CD4-positive, alpha-beta T cell (primary cell): Measurements from ENCODE around the gene PDZRN3. TPM values are rescaled to one million over a fixed set of nuclear protein-coding genes. Genes with fewer than 3 reads are reported as not detected.

Experiments
- ATAC-seq: fragments of 200-7000 bp; cut with Tn5 transposase; one replicate; pipeline ENCODE4 v1.10.0; 2022; ENCODE audit warnings: mild to moderate bottlenecking; ENCODE audit not compliant: poor library complexity
- CTCF ChIA-PET: fragments of 350-600 bp; sonication (Branson Sonifier 250); formaldehyde crosslinking; loops from one replicate; lab custom pipeline; 2021; ENCODE audit warnings: antibody characterized with exemption, inconsistent platforms; lab: Charles Lee
- POLR2A ChIA-PET: fragments of 350-600 bp; sonication (Branson Sonifier 250); formaldehyde crosslinking; loops from one replicate; lab custom pipeline; 2021; ENCODE audit warnings: antibody characterized with exemption, inconsistent platforms; lab: Charles Lee
- DNase-seq, 14 experiments: peaks; one replicate each; pipeline ENCODE4 v3.0.0-alpha.2; 2013 to 2020; ENCODE audit warnings: mixed read lengths in 2 of 14
- H3K27ac ChIP-seq, 2 donors: one replicate each; pipeline versions ENCODE4 v1.5.1 to v1.7.0; 2013; ENCODE audit warnings: low read length in 2 of 2, low read depth in 1 of 2, mild to moderate bottlenecking in 1 of 2
- H3K27me3 ChIP-seq, 2 experiments: 1 replicate in 1 of 2; 2 replicates in 1 of 2; pipeline versions ENCODE4 v1.6.1 to v1.7.0; 2013; ENCODE audit warnings: low read length in 2 of 2, control low read depth in 1 of 2, mild to moderate bottlenecking in 1 of 2, moderate library complexity in 1 of 2; ENCODE audit not compliant: insufficient read depth in 2 of 2, control insufficient read depth in 1 of 2
- H3K36me3 ChIP-seq: one replicate; pipeline ENCODE4 v1.6.1; 2013; ENCODE audit warnings: low read length, control low read depth; ENCODE audit not compliant: insufficient read depth
- H3K4me1 ChIP-seq: one replicate; pipeline ENCODE4 v1.6.1; 2013; ENCODE audit warnings: low read length, control low read depth; ENCODE audit not compliant: insufficient read depth
- H3K4me3 ChIP-seq: one replicate; pipeline ENCODE4 v1.5.1; 2013; ENCODE audit warnings: mild to moderate bottlenecking, low read length, moderate library complexity
- H3K9me3 ChIP-seq, 2 experiments: 1 replicate in 1 of 2; 2 replicates in 1 of 2; pipeline versions ENCODE4 v1.6.1 to v1.7.0; 2013; ENCODE audit warnings: low read length in 2 of 2, mild to moderate bottlenecking in 2 of 2, control low read depth in 1 of 2, moderate library complexity in 1 of 2; ENCODE audit not compliant: control insufficient read depth in 1 of 2, insufficient read depth in 1 of 2
- H3K27ac Mint-ChIP-seq: one replicate; pipeline ENCODE4 v1.8.0; 2020; ENCODE audit warnings: mixed read lengths
- H3K27me3 Mint-ChIP-seq: one replicate; pipeline ENCODE4 v1.8.0; 2021; ENCODE audit warnings: mixed read lengths
- H3K36me3 Mint-ChIP-seq: one replicate; pipeline ENCODE4 v1.8.0; 2021; ENCODE audit warnings: low read depth, mixed read lengths
- H3K4me1 Mint-ChIP-seq: one replicate; pipeline ENCODE4 v1.8.0; 2021; ENCODE audit warnings: low read depth, mixed read lengths
- H3K4me3 Mint-ChIP-seq: one replicate; pipeline ENCODE4 v1.8.0; 2020; ENCODE audit warnings: mild to moderate bottlenecking, mixed read lengths
- H3K9me3 Mint-ChIP-seq: one replicate; pipeline ENCODE4 v1.8.0; 2020; ENCODE audit warnings: mixed read lengths
- CTCF ChIP-seq: fragments of 200-600 bp; IDR thresholded peaks from one replicate; pipeline ENCODE4 v1.8.0; 2022; ENCODE audit warnings: antibody characterized with exemption, mild to moderate bottlenecking
- intact Hi-C, 2 experiments: fragments of 100-400 bp; cut with DNase I in 1 of 2; cut with micrococcal nuclease in 1 of 2; formaldehyde crosslinking; loops; one replicate each; pipeline versions ENCODE4 v1.15.1 to v1.9.0; 2023 to 2025; cut with DNase I, micrococcal nuclease
- total RNA-seq, 174 experiments: library from RNA in 2 of 174; stranded (reverse) in 2 of 174; gene quantifications; one replicate each; pipeline ENCODE4 v1.2.3 and lab custom pipeline; 2021 to 2026

Gene PDZRN3
- total RNA-seq, 2 experiments from 2014 or later = not detected

GRCh38 chr3:73601011-73601410 is 23.7 kb downstream of the PDZRN3 start:
- CTCF ChIA-PET = no interaction called here
- no peak for ATAC-seq
- no peaks in the 10 kb centered on the region for H3K27me3 ChIP-seq
- no peaks in the 10 kb centered on the region for H3K36me3 Mint-ChIP-seq
- no peaks in the 10 kb centered on the region for H3K4me1 ChIP-seq
- no peaks in the 10 kb centered on the region for H3K9me3 Mint-ChIP-seq
- no peaks in the 10 kb centered on the region for H3K9me3 ChIP-seq
- H3K4me3 ChIP-seq = no peak overlapping the region
- POLR2A ChIA-PET = no interaction called here
- DNase-seq = no peak
- no peak overlapping the region for H3K4me3 Mint-ChIP-seq
- no peaks in the 10 kb centered on the region for H3K36me3 ChIP-seq
- no peak for TF ChIP-seq CTCF
- H3K27me3 Mint-ChIP-seq = no peaks in the 10 kb centered on the region
- H3K27ac ChIP-seq = no peak overlapping the region
- no peak overlapping the region for H3K27ac Mint-ChIP-seq
- no peaks in the 10 kb centered on the region for H3K4me1 Mint-ChIP-seq
- intact Hi-C loops = no loop called here

- no peaks in the 10 kb centered on the region for H3K36me3 ChIP-seq
- H3K9me3 ChIP-seq = no peaks in the 10 kb centered on the region
- no peak for TF ChIP-seq CTCF
These were observed 24.3 kb downstream of the PDZRN3 start for GRCh38 chr3:73600293-73600938.

GRCh38 chr3:73599605-73600004 is 25.1 kb downstream of the PDZRN3 start:
- H3K4me1 Mint-ChIP-seq = no peaks in the 10 kb centered on the region
- Histone ChIP-seq H3K27me3 (no peaks in the 10 kb centered on the region), H3K27ac (no peak overlapping the region), H3K4me3 (no peak overlapping the region), H3K9me3 (no peaks in the 10 kb centered on the region), H3K36me3 (no peaks in the 10 kb centered on the region), H3K4me1 (no peaks in the 10 kb centered on the region)
- no peak overlapping the region for H3K4me3 Mint-ChIP-seq
- CTCF ChIA-PET = no interaction called here
- intact Hi-C loops = no loop called here
- TF ChIP-seq CTCF = no peak
- no peaks in the 10 kb centered on the region for H3K36me3 Mint-ChIP-seq
- H3K27ac Mint-ChIP-seq = no peak overlapping the region
- POLR2A ChIA-PET = no interaction called here
- H3K27me3 Mint-ChIP-seq = no peaks in the 10 kb centered on the region
- no peaks in the 10 kb centered on the region for H3K9me3 Mint-ChIP-seq
- DNase-seq (no peak), ATAC-seq (no peak)

More at GRCh38 chr3:73600293-73600938, 24.3 kb downstream of the PDZRN3 start:
- Mint-ChIP-seq H3K9me3 (no peaks in the 10 kb centered on the region), H3K27ac (no peak overlapping the region), H3K4me1 (no peaks in the 10 kb centered on the region), H3K4me3 (no peak overlapping the region), H3K27me3 (no peaks in the 10 kb centered on the region), H3K36me3 (no peaks in the 10 kb centered on the region)
- Histone ChIP-seq H3K4me3 (no peak overlapping the region), H3K4me1 (no peaks in the 10 kb centered on the region), H3K27me3 (no peaks in the 10 kb centered on the region), H3K27ac (no peak overlapping the region)
- ChIA-PET POLR2A (no interaction called here), CTCF (no interaction called here)
- ATAC-seq = no peak
- no peak for DNase-seq
- intact Hi-C loops = no loop called here
